Right lobe of liver (tissue), 4 donors: Measurements from ENCODE around the gene BTF3.

Experiments
- CTCF ChIP-seq, 4 donors: fragments of 200-600 bp in 3 of 4; fragments of 450-650 bp in 1 of 4; IDR thresholded peaks; one replicate each; pipeline versions ENCODE4 v1.5.1 to v1.8.0; 2016 to 2022; ENCODE audit warnings: antibody characterized with exemption in 4 of 4, mild to moderate bottlenecking in 2 of 4
- POLR2A ChIP-seq: fragments of 450-650 bp; IDR thresholded peaks from one replicate; pipeline ENCODE4 v1.6.1; 2017; ENCODE audit warnings: antibody characterized with exemption, mild to moderate bottlenecking
- donor health status: DM: no; HTN: no; CAD: no.
- donor health status: DM: no; HTN: no; CAD: no.
- donor health status: DM: no; HTN: yes; CAD: no.

- TF ChIP-seq CTCF (IDR thresholded peaks at IDR 0.05) = peak; percentile 58 to 69 (median 66)
- no peak for TF ChIP-seq POLR2A
Observed at GRCh38 chr5:73519531-73520283, 21.5 kb downstream of the BTF3 start.
